DND-41 (cell line): ENCODE data around the gene SRPX.
A peak's percentile ranks its signal among the peaks of the same experiment; 100 is the strongest.

Source experiments
- EZH2 ChIP-seq: IDR thresholded peaks from 3 replicates; pipeline ENCODE4 v1.6.1; 2012; ENCODE audit warnings: borderline replicate concordance, low read depth, mild to moderate bottlenecking, moderate library complexity, low read length, inconsistent platforms; ENCODE audit not compliant: severe bottlenecking
- TF ChIP-seq, protein P1 (sequence below): IDR thresholded peaks from 2 replicates; pipeline ENCODE4 v1.5.1; 2012; ENCODE audit warnings: borderline replicate concordance, low read length, moderate library complexity, mild to moderate bottlenecking; ENCODE audit not compliant: poor library complexity, severe bottlenecking; ENCODE audit errors: extremely low read depth

DNA sequence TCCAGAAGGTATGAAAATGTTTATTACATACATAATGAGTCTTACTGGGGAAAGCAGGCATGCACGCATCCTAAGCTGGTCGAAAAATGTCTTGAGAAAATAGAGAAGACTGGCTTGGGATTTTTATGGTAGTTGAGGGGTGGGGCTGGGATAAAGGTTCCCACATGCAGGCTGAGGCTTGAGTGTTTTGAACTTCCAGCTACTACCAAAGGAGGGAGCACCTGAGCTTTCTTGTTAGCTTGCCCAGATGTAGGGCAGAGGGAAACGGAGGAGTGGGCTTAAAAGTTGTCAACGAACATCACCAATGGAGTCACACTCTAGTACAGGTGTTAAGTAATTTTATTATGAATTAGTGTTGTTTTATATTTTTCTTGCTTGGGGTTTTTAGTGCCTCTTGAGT lies 39.6 kb upstream of the SRPX start:
- TF ChIP-seq, protein P1, sequence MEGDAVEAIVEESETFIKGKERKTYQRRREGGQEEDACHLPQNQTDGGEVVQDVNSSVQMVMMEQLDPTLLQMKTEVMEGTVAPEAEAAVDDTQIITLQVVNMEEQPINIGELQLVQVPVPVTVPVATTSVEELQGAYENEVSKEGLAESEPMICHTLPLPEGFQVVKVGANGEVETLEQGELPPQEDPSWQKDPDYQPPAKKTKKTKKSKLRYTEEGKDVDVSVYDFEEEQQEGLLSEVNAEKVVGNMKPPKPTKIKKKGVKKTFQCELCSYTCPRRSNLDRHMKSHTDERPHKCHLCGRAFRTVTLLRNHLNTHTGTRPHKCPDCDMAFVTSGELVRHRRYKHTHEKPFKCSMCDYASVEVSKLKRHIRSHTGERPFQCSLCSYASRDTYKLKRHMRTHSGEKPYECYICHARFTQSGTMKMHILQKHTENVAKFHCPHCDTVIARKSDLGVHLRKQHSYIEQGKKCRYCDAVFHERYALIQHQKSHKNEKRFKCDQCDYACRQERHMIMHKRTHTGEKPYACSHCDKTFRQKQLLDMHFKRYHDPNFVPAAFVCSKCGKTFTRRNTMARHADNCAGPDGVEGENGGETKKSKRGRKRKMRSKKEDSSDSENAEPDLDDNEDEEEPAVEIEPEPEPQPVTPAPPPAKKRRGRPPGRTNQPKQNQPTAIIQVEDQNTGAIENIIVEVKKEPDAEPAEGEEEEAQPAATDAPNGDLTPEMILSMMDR: peak; percentile 40
- TF ChIP-seq EZH2: no peak
